HTR-8/SVneo (cell line): Measurements from ENCODE around the gene ZNF423.

Experiments used
- DNase-seq: peaks from one replicate; pipeline ENCODE4 v3.0.0; 2011; ENCODE audit warnings: low spot score, mixed read lengths; ENCODE audit not compliant: insufficient read length
- FAIRE-seq: peaks from 2 replicates; lab custom pipeline; 2011; peaks lifted over from hg19 to GRCh38; lab: Jason Lieb, UNC

Gene ZNF423

DNA sequence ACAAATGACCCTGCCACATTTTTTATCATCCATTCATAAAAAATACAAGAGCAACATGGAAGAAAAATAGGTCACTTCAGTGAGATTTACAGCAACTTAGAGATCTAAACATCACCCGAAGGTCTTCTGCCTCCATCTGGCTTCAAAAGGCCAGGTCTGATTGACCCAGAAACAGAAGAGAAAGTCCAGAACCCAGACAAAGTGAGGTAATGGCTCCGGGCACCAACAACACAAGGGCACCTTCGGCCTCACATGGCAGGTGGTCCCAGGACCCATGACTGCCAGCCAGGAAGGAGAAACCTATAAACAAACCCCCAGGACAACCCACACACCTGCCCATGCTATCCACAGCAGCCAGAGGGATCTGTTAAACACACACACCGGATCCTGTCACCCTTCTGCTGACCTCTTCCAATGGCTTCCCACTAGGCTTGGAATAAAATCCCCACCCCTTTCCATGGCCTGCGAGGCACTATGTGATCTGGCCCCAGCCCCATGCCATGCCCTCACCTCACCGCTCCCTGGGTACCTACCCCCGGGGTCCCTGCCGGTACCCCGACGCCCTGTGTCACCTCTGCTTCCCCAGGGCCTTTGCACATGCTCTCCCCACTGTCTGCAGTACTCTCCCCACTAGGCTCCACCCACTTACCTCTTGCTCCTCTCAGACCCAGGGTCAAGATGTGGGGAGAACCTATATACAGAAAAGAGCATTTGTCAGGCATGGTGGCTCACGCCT, 149.1 kb downstream of the ZNF423 start:
- FAIRE-seq: no peak

DNA sequence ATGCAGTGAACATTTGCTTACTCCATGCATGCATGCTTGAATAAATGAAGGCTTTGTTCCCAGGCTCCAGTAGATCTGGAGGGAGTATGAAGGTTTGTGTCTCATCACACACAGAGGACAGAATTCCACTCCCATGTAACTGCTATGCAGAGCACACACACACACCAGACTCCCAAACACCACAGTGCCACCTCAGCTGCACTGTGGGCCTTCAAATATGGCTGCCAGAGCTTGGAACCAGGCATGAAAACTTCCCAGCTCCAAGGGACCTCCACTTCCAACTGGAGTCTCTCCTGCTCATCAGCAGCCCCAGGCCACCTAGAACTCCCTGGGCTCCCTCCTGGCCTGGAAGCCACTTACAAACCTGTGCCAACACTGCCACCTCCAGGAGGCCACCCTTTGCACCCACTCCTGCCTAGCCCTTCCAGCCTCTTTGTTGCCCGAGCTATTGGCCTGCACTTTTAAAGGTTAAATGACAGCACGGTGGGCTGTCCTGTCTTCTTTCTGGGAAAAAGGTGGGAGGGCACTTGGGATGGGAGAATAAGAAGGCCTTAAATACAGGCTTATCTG, 151.2 kb downstream of the ZNF423 start:
- DNase-seq: no peak
- no peak for FAIRE-seq

More for the DNA sequence above, 149.1 kb downstream of the ZNF423 start:
- DNase-seq: no peak

DNA sequence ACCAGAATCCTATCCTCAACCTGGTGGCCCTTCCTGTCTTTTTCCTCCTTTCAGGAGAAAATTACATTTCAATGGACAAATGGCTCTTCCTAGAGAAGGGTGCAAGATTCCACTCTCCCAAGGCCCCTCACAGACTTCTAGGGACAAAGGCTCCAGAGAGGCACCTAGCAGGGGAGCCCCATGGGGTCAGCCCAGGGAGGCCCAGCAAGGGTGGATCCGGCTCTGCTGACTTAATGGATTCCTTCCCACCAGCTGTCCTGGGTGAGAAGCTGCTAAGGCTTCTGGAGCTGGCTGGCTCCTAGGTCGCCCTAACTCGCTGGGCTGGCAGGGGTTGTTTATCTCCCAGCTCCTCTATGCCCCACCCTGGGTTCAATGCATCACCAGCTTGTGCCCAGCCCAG, 152.4 kb downstream of the ZNF423 start:
- FAIRE-seq: no peak
- no peak for DNase-seq

DNA sequence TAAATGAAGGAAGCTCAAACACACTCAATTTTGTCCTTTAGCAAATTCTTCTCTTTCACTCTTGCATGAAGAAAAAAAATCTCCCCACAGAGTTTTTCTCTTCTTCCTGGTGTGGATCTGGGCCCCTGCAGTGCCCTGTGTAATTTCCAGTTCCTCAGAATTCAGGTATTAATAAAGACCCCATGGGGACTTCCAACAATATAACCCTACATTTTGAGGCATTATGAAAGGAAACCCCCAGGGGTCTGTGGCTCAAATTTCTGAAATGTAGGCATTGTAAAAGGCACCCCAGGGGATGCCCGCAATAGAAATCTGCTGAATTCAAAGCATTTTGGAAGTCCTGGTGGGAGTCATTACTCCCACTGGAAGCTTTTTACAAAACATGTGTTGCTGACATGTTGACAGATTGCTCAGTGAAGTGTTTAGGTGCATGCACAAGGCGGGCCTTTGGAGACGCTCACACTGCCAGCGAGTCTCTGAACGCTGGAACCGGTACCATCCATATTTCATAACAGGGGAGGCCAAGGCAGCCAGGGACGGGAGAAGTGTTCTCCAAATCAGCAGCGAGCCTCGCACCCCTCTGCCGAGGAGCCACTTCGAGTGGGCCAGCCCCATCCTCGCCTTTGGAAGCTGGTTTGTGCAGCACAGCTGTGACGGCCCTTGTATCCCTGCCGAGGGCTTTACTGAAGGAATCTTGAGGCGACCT, 154.0 kb downstream of the ZNF423 start:
- no peak for FAIRE-seq
- DNase-seq: no peak

DNA sequence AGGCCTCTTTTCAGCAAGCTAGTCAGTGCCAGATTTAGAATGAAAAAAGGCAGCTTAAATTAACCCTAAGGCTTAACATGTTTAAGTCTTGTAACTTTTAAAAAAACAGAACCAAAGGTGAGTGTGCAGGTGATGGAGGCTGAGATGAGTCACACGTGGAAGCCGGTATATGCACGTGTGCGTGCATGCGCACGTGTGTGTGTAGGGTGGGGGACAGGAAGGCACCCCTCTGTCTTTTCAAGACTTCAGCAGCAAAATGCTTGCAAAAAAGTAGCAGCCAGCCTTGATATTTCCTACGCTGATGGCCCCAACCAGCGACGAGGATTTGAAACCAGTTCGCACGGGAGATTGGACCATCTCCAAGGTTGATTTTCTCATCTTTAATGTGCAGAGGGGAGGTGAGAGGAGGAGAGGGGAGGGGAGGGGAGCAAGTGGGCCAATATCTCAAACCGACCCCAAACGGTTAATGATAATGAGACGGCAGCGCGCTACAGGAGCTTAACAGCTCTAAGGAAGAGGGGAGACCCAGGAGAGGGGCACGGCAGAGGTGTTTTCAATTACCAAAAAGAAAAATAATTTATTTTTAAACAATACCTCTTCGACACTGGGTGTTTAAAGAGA, 154.7 kb downstream of the ZNF423 start:
- DNase-seq: no peak

DNA sequence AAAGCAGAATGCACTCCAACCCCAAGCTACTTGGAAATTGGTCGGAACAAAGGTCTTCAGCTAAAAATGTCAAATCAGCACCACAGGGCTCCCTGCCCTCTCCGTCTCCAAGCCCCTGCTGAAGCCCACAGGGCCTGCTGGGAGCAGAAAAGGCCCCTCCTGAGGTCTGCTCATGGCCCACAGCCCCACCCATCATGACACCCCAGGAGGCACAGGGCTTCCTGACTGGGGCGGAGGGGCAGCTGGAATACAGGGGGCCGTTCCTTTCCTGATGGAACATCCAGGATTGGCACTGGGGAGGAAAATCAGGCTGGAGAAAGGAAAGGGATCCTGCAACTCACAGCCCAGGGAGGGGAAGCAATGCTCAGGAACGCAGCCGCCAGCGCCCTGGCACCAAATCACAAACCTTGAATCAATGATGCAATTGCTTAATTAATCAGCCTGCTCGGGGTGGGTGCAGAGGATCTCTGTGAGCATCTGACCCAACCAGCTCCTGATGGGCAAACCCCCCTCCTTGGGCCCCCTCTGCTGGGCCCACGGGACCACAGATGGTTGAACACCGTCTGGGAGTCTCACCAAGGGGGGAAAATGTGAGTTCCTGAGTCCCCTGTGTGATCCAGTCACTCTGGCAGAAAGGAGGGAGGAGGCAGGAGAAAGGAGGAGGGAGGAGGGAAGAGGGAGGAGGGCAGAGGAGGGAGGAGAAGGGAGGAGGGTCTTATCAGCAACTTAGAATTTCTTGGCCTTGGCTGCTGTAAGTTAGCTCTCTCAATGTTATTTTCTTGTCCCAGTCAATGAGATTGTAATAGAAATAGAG, 155.5 kb downstream of the ZNF423 start:
- FAIRE-seq (no peak), DNase-seq (no peak)

More for the DNA sequence above, 154.7 kb downstream of the ZNF423 start:
- no peak for FAIRE-seq

DNA sequence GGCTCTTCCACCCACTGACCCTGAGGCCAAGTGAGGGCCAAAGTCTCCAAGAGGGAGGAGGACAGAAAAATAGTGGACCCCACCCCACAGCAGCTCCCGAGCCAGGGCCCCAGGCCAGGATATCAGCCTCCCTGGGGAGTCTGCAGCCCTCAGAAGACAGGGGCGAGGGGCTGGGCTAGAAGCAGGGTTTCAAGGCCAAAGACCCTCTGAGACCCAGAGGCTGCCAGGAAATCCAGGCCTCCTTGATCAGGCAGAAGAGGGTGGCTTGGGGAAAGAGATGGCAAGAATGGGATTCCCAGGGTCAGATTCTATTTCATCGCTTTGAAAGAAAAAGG, 156.1 kb downstream of the ZNF423 start:
- FAIRE-seq (no peak), DNase-seq (no peak)

DNA sequence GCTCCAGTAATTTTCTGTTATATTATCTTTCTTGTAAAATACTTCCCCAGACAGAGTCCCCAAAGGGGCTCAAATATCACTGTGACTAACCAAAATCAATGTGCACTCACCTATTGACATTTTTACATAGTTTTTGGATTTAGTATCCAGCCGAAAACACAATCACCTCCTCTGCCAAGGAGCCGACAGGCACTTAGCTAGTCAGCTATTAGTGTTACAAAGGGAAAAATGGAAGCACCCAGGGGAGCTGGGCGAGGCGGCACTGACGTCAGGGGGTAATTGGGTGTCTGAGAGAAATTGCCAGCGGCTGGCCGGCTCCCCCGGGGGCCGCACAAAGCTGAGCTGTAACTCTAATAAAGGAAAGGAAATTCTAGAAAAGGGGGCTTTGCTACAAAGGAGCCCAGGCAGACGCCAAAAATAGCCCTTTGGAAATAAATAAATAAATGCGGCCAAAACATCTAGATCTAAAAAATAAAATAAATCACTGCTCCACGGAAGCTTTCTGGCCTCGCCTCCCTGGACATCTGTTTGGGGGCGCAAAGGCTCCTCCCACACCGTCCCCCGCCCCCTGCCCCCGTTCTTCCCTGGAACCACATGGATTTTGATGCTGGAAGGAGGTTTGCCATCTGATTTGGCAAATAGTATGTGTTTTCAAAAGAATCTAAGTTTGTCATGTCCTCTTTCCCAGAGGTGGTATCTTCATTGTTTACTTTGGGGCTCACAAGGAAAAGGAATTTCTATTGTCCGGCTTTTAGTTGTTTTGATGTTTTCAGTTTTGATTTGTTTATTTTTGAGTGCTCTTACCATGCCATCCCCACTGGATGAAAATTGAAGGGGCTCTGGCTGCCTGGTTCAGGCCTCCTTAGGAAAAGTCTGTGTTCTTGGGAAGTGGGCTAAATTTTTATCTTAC, 156.7 kb downstream of the ZNF423 start:
- FAIRE-seq: no peak

DNA sequence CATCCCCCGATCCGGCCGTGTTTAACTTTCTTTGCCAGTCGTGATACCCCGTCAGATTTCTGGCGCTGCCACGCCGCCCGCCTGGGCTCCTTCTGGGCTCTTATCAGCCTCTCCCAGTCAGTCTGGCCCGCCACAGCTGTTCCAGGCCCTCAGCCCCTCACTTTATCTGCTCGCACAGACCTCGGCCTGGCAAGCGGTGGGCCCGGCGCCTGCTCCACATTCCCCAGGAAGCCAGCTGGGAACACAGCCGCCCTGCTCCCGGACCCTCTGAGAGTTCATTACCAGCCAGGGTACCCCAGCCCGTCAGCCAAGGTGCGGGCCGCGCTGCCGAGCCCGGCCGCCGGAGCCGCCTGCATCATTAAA, 157.5 kb downstream of the ZNF423 start:
- FAIRE-seq: no peak
- no peak for DNase-seq

More for the DNA sequence above, 156.7 kb downstream of the ZNF423 start:
- DNase-seq: no peak

DNA sequence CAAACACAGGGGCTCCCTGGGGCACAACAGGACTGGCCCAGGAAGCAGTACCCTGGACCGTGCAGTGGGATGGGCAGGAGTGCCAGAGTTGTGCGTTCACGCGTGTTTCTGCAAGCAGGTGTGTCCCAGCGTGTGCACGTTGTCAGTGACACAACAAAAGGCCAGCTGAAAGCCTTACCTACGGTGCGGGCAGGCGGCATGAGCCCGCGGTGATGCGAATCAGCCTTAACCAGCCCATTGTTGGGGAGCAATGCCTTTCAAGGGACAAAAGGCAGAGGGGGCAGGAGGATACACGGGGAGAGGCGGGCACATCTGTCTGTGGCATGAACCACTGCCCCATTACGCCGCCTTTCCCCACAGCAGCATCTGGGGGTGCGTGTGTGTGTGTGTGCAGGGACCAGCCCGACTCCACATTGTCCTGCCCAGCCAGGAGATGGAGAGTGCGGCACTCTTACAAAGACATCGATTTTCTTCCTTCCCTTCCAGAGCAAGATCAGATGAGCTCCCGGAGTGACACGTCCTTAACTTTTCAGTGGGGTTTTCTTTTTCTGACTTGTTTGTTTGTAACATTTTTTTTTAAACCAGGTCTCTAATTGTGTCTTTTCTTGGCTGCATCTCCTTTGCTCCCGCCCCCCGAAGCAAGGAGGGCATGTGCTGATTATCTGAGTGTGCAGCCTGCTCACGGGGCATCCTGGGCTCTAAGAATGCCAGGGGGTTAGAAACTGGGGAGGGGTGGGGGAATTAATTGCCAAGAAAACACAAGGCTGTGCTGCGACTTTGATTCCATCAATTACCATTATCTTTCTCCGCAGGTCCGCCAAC, 158.1 kb downstream of the ZNF423 start:
- DNase-seq: no peak
- FAIRE-seq: no peak

DNA sequence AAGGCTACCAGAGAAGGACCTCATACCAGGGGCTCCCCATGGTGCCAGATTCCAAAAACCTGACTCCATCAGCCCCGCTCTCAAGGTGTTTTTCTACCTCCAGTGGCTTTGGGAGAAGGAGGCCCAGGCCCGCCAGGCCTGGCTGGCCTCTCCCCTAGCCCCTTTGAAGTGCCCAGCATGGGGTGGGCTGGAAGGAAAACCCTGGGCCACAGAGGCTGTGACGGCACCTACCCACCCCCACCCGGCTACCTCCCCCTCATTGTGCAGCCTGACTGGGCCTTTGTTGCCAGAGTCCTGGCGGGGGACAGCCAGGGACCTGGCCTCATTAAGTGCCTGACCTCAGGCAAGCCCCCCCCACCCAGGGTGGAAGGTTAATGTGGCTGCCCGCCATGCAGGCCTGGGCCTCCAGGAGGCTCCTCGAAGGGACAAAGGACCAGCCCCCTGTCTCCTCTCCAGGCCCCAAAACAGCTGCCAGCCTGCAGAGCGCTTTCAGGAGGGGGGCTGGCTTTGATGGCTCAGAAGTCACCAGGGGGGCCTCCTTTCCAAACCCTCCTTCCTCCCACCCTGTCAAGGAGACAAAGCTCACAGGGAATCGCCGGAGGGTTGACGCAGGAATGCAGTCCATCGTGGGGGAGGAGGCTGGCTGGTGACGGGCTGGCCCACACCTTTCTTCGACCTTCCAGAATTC, 159.4 kb downstream of the ZNF423 start:
- no peak for FAIRE-seq
- no peak for DNase-seq

DNA sequence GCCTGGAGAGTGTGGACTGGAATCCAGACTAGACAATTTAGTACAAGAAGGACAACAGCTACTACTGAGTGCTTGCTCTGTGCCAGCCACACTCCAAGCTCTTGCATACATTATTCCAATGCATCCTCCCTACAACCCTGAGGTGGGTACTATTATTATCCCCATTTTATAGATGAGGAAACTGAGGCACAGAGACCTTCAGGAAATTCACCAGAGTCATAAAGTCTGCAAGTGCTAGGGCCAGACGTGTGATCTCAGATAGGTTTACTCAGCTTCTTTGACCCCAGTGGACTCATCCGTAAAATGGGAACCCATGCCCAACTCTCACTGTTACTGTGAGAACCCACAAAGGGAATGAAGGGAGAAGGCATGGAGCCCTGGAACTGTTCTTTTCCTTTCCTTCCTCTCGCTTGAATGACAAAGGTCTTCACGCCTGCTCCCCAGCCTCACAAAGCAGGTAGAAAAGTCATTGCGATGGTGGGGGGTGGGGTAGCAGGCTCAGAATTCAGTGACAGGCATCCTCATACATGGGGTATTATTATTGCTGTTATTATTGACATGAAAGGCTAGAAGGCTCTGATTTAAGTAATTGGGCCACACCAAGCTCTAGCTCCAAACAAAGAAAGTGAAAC, 160.0 kb downstream of the ZNF423 start:
- DNase-seq: no peak
- FAIRE-seq: no peak

DNA sequence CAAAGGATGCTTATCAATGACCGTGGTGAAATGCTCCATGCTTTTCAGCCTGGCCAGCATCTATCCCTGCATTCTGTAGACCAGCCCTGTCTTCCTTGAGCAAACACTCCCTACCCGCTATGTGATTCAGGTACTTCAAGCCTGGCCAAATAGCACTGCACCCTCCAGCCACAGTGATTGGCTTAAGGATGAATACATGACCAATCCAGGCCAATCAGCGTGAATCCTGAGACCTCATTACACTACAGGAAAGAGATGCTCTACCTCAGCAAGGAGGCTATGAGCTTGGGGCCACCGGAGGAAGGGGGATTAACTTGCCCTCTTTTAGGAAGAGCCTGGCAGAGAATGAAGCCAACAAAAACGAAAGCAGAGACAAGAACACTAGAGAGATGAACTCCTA, 162.5 kb downstream of the ZNF423 start:
- FAIRE-seq (no peak), DNase-seq (no peak)

DNA sequence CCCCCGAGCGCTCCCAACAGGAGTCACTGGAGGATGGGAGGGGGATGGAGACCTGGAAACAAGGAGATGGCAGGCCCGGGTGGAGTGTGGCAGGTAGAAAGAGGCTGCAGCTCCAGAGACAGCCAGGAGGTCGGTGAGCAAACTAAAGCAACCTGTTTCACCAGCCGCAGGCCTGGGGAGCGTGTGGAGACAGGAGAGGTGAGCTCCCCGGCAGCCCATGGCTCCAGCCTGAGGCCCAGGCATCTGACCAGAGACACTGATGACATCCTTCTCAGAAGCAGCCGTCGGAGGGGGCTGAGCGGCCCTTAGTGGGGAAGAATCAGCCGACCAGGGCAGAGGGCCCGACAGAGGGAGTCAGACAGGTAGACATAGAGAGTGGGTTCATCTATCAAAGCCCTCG, 165.1 kb downstream of the ZNF423 start:
- FAIRE-seq (no peak), DNase-seq (no peak)

DNA sequence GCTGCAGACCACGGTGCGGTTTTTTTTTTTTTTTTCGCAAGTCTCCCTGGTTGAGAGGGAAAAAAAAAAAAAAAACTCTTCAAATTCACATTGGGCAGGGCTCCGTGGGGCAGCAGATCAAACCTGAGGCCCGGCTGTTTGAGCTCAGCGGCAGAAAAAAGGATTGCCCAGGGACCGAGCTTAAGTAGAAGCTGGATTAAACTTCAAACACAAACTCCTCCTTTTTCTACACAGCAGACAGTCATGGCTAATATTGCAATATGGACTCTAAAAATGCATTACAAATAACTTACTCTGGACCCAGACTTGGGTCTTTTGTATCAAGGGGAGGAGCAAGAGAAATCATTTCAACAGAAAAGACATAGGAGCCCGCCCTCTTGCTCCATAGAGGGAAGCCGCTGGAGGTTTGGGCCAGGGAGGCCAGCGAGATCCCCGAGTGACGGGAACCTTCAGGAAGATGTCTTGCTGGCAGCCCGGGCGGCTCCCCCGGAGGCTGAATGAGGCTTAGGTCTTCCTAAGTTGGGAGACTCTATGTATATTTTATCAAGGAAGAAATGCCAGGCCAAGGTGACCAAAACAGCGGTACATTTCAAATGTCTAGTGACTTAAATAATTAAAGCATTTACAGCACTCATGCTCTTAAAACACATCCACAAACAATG, 167.7 kb downstream of the ZNF423 start:
- FAIRE-seq (no peak), DNase-seq (no peak)

DNA sequence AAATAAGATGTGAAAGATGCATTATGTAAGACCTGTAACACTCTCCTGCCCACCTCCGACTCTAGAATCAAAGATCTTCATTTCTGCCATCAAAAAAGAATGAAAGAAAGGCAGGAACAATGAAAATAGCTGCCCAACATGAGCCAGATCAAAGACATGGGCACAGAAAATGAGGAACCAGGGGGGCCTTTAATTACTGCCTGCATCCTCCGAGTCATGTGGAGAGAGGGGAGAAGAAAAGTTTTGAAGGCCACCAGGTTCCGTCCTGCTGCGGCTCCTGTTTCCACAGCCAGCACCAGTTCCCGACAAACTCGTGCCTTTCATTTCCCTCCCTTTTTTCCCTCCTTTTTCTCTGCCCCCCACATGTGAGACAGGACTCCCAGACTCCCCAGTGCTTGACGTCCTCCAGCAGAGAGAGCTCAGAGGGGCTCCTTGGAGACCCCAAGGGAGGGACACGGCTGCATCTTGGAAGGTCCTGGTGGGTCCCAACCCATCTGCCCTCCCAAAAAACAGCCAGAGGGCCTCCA, 168.4 kb downstream of the ZNF423 start:
- DNase-seq: no peak
- no peak for FAIRE-seq

DNA sequence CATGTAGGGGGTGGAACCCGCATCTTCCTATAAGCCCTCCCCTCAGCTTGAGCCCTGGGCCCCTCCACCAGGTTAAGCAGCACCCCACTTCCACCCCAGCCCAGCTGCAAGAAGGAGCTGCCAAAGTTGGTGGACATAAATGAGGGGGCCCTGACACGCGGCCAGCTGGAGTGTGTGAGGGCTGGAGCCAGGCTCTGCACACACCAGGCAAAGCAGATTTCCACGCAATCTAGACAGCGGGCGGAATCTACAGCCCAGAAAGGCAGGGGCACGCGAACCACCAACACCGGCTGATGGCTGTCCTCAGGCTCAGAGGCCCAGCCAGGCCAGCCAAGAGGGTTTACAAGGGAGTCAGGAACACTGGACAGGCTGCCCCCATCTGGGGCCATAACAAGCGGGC, 171.2 kb downstream of the ZNF423 start:
- DNase-seq (no peak), FAIRE-seq (no peak)
